Astrocyte of the spinal cord (primary cell): Measurements from ENCODE around the gene PLEKHB1.

Experiments
- DNase-seq: peaks from one replicate; pipeline ENCODE4 v3.0.0; 2011; ENCODE audit warnings: low read depth, low spot score
- H3K4me3 ChIP-seq: 2 replicates; pipeline ENCODE4 v1.5.1; 2011; ENCODE audit warnings: low read depth, mild to moderate bottlenecking, low read length, moderate library complexity
- CTCF ChIP-seq: IDR thresholded peaks from 2 replicates; pipeline ENCODE4 v1.5.1; 2012; ENCODE audit warnings: low read depth, mild to moderate bottlenecking, low read length, inconsistent platforms
- in situ Hi-C: cut with HindIII; loops from 2 replicates; pipeline ENCODE4 v1.10.0; 2017; ENCODE audit warnings: low sequenced_read_pairs

PLEKHB1 gene

GRCh38 chr11:73614591-73614990 lies 31.8 kb upstream of the PLEKHB1 start:
- no peak for TF ChIP-seq CTCF
- in situ Hi-C loops = no loop called here
- H3K4me3 ChIP-seq = no peak overlapping the region
- no peak for DNase-seq

DNA sequence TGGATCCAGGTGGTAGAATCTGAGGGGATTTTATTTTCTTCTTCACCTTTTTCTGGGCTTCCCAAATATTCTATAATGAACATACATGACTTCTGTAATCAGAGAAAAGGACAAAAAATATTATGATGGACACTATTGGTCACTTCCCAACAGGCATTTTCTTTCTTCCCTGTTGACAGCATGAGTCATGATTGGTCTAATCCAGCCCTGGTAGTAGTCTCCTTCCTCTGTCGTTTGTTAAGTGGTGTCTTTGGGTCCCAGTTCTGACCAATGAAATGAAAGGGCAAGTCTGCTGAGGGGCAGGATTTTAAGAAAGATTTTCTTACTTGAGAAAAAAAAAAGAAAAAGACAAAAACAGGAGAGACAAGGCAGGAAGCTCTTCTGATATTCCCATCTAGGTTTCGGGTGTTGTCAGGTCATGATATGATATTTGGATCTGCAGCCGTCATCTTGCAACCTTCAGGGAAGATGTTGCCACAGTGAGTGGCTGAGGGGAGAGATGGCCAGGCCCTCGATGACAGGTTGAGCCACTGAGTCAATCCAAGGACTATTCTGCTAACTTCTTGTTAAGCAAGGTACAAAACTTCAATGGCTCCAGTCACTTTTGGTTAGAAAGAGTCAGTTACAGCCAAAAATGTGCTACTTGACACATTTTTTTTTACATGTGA lies 23.3 kb upstream of the PLEKHB1 start:
- in situ Hi-C loops = no loop called here
- DNase-seq = no peak
- no peak for TF ChIP-seq CTCF

GRCh38 chr11:73623686-73624085 lies 22.7 kb upstream of the PLEKHB1 start:
- no peak for TF ChIP-seq CTCF
- DNase-seq = no peak
- in situ Hi-C loops = no loop called here

More for the DNA sequence above, 23.3 kb upstream of the PLEKHB1 start:
- H3K4me3 ChIP-seq = no peak overlapping the region

DNA sequence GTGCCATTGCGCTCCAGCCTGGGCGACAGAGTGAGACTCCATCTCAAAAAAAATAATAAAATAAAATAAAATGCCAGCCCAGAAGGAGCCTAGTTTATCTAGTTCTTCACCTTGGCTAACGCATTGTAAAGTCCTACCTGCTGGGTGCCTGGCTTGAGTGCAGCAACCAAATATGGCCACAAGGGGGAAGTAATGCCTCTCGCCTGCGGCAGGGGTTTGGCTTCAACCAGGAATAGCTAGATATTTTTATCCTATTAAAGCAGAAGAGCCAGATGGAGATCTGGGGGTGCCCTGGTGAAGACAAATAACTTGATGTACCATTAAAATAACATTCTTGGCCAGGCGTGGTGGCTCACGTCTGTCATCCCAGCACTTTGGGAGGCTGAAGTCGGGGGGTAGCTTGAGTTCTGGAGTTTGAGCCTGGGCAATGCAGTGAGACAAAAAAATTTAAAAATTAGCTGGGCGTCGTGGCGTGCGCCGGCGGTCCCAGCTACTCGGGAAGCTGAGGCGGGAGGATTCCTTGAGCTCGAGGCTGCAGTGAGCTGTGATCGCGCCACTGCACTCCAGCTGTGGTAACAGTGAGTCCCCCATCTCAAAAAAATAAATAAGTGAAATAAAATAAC lies 20.6 kb upstream of the PLEKHB1 start:
- H3K4me3 ChIP-seq = no peak overlapping the region
- TF ChIP-seq CTCF = peak; percentile 95
- in situ Hi-C loops = no loop called here
- DNase-seq = peak; percentile 69

More at GRCh38 chr11:73623686-73624085, 22.7 kb upstream of the PLEKHB1 start:
- H3K4me3 ChIP-seq = no peak overlapping the region

DNA sequence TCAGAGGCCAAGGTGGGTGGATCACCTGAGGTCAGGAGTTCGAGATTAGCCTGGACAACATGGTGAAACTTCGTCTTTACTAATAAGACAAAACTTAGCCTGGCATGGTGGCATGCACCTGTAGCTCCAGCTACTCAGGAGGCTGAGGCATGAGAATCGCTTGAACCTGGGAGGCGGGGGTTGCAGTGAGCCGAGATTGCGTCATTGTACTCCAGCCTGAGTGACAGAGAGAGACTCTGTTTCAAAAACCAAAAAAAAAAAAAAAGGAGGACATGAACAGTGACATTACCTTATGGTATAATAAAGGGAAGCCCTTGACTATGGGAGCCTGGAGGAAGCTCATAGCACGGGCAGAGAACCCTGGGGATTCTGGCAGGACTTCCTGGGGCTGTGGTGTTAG lies 16.5 kb upstream of the PLEKHB1 start:
- in situ Hi-C loops = no loop called here
- DNase-seq = no peak
- TF ChIP-seq CTCF = no peak
- H3K4me3 ChIP-seq = no peak overlapping the region

DNA sequence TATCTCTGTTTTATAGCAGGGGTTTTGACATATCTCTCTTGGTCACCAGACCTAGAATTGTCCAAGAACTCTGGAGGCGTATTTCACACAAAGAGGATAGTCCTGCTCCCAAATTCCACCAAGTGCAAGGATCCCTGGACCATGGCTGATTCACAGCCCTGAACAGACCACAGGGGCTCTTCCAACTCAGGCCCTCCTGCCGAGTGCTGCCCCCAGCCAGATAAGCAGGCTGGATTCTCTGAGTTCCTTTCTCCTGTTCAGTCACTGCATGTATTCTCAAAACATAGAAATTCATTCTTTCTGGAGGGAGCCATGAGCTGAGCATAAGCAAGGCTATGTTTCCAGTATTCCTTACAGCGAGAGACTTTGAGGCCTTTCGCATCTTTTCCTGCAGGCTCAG lies 13.4 kb upstream of the PLEKHB1 start:
- DNase-seq = peak; percentile 32
- in situ Hi-C loops = no loop called here
- TF ChIP-seq CTCF = no peak
- H3K4me3 ChIP-seq = no peak overlapping the region
